Natural killer cell treated with Interleukin-12 subunit alpha and Interleukin-12 subunit beta and Interleukin-15 and Interleukin-18, amount 100 ng/mL, for 72 hours (primary cell): Measurements from ENCODE around the gene DBR1. TPM values are rescaled to one million over a fixed set of nuclear protein-coding genes. Genes with fewer than 3 reads are reported as not detected.

ENCODE experiments used
- ATAC-seq, 2 donors: fragments of 150-1000 bp; cut with Tn5 transposase in 1 of 2; sonication (Bioruptor Pico), chemical (Tn5 transposase) in 1 of 2; 2 replicates each; pipeline ENCODE4 v1.10.0; 2021
- DNase-seq: peaks from one replicate; pipeline ENCODE4 v3.0.0; 2022; ENCODE audit warnings: low spot score
- H3K27ac Mint-ChIP-seq, 2 donors: 1 replicate in 1 of 2; 2 replicates in 1 of 2; pipeline ENCODE4 v1.8.0; 2022; ENCODE audit warnings: mixed read lengths in 2 of 2, mild to moderate bottlenecking in 1 of 2, moderate library complexity in 1 of 2
- H3K27me3 Mint-ChIP-seq, 2 donors: 1 replicate in 1 of 2; 2 replicates in 1 of 2; pipeline ENCODE4 v1.8.0; 2022; ENCODE audit warnings: mixed read lengths in 2 of 2
- H3K36me3 Mint-ChIP-seq: one replicate; pipeline ENCODE4 v1.8.0; 2022; ENCODE audit warnings: mixed read lengths
- H3K4me1 Mint-ChIP-seq, 2 donors: 1 replicate in 1 of 2; 2 replicates in 1 of 2; pipeline ENCODE4 v1.8.0; 2022; ENCODE audit warnings: low read depth in 2 of 2, mixed read lengths in 2 of 2, mild to moderate bottlenecking in 1 of 2
- H3K4me3 Mint-ChIP-seq: one replicate; pipeline ENCODE4 v1.8.0; 2022; ENCODE audit warnings: mixed read lengths
- H3K9me3 Mint-ChIP-seq: 2 replicates; pipeline ENCODE4 v1.8.0; 2022; ENCODE audit warnings: mixed read lengths
- total RNA-seq, 2 donors: library from RNA; stranded (reverse); gene quantifications; one replicate each; pipeline ENCODE4 v1.2.3, GENCODE V29; 2022

The DBR1 gene
- total RNA-seq, 2 donors from 2014 or later: 21.6 to 23.4 TPM

DNA sequence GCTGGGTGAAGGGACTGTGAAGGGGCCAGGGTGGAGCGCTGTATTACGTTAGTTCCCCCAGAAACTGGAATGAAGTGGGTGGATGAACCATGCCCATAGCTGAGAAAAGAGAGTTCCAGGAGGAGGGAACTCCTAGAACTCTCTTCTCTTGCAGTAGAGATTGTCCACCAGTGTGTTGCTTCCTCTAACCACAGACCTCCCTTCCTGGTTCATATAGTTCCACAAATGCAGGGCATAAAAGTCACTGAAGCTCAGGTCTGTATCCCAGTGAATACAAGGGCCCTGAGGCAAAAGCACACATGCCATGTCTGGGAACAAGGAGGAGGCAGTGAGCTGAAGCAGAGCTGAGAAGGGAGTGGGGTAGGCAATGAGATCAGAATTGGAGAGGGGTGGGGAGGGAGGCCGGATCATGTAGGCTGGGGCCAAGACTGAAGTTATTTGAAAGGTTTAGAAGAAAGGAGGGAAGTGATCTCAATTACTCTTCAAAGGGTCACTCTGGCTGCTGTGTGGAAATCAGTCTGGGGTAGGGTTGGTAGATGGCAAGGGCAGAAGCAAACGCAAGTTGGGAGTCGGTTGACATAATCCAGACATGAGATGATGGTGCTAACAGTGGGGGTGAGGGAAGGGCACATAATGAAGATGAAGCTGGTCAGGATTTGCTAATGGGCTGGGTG lies 49.0 kb downstream of the DBR1 start:
- peaks cover 3 to 4% of the 10 kb centered on the region in 2 donors for H3K27me3 Mint-ChIP-seq
- no peak overlapping the region for H3K4me3 Mint-ChIP-seq
- no peaks in the 10 kb centered on the region for H3K36me3 Mint-ChIP-seq
- DNase-seq: no peak
- no peak overlapping the region for H3K27ac Mint-ChIP-seq
- no peaks in the 10 kb centered on the region for H3K4me1 Mint-ChIP-seq
- ATAC-seq: peak in 1 of 2 donors; percentile 47
- H3K9me3 Mint-ChIP-seq: no peaks in the 10 kb centered on the region

DNA sequence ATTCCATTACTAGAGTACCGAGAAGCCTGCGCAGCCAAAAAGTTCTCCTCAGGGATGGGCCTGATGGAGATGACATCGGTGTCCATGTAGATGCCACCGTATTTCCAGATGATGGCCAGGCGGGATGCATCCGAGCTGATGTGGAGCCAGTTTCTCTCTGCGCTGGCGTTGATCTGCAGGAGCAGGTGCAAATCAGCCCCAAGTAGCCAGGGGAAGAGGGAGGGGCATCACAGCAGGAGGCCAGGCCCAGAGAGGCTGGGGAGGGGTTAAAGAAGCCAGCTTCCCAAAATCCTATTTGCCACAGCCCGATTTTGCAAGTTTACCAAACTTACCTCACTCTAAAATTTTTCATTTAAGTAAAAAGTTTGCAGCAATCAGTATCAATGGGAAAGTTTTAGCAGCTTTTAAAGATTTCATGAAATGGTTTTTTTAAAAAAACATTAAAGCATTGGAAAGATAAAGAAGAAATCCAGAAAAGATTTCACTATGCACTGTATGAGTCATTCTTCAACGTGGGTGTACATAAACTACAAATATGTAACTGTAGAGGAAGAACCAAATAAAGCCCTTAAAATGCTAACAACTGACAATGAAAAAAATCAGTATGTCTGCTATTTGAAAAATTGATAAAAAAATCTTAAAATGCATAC lies 49.9 kb downstream of the DBR1 start:
- no peaks in the 10 kb centered on the region for H3K36me3 Mint-ChIP-seq
- peaks cover 3 to 4% of the 10 kb centered on the region in 2 donors for H3K27me3 Mint-ChIP-seq
- no peak for ATAC-seq
- no peaks in the 10 kb centered on the region for H3K4me1 Mint-ChIP-seq
- no peaks in the 10 kb centered on the region for H3K9me3 Mint-ChIP-seq
- no peak overlapping the region for H3K27ac Mint-ChIP-seq
- no peak overlapping the region for H3K4me3 Mint-ChIP-seq
- DNase-seq: no peak

GRCh38 chr3:138124188-138124587 lies 50.5 kb downstream of the DBR1 start:
- Mint-ChIP-seq H3K27me3 (peaks cover 3 to 4% of the 10 kb centered on the region in 2 donors), H3K9me3 (no peaks in the 10 kb centered on the region)

DNA sequence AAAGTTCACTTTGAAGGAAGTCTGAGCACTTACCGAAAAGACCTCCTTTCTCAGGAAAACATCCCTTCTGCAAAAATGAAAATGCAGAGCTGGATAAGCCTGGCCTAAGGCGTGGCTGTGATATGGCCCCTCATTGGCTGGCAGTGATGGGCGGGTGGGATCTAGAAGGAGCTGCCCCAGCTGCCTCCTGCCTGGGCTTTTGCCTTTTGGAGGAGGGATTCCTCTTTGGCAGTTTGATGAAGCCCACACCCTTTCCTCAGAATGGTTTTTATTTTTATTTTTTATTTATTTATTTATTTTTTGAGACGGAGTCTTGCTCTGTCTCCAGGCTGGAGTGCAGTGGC lies 55.3 kb downstream of the DBR1 start:
- Mint-ChIP-seq H3K27ac (no peak overlapping the region), H3K36me3 (no peaks in the 10 kb centered on the region), H3K27me3 (peaks cover 18 to 27% of the 10 kb centered on the region in 2 donors), H3K9me3 (no peaks in the 10 kb centered on the region), H3K4me1 (peaks cover 0 to 3% of the 10 kb centered on the region in 2 donors), H3K4me3 (no peak overlapping the region)
- DNase-seq (no peak), ATAC-seq (no peak)

More at GRCh38 chr3:138124188-138124587, 50.5 kb downstream of the DBR1 start:
- H3K4me3 Mint-ChIP-seq: no peak overlapping the region
- no peak overlapping the region for H3K27ac Mint-ChIP-seq
- DNase-seq: no peak
- ATAC-seq: no peak
- no peaks in the 10 kb centered on the region for H3K36me3 Mint-ChIP-seq
- H3K4me1 Mint-ChIP-seq: no peaks in the 10 kb centered on the region

- peaks cover 18 to 27% of the 10 kb centered on the region in 2 donors for H3K27me3 Mint-ChIP-seq
- ATAC-seq: peak; percentile 64 to 65
- no peaks in the 10 kb centered on the region for H3K9me3 Mint-ChIP-seq
- H3K27ac Mint-ChIP-seq: no peak overlapping the region
- no peak overlapping the region for H3K4me3 Mint-ChIP-seq
- DNase-seq: no peak
- peaks cover 0 to 3% of the 10 kb centered on the region in 2 donors for H3K4me1 Mint-ChIP-seq
- H3K36me3 Mint-ChIP-seq: no peaks in the 10 kb centered on the region
These were observed 55.9 kb downstream of the DBR1 start for GRCh38 chr3:138118612-138119422.

DNA sequence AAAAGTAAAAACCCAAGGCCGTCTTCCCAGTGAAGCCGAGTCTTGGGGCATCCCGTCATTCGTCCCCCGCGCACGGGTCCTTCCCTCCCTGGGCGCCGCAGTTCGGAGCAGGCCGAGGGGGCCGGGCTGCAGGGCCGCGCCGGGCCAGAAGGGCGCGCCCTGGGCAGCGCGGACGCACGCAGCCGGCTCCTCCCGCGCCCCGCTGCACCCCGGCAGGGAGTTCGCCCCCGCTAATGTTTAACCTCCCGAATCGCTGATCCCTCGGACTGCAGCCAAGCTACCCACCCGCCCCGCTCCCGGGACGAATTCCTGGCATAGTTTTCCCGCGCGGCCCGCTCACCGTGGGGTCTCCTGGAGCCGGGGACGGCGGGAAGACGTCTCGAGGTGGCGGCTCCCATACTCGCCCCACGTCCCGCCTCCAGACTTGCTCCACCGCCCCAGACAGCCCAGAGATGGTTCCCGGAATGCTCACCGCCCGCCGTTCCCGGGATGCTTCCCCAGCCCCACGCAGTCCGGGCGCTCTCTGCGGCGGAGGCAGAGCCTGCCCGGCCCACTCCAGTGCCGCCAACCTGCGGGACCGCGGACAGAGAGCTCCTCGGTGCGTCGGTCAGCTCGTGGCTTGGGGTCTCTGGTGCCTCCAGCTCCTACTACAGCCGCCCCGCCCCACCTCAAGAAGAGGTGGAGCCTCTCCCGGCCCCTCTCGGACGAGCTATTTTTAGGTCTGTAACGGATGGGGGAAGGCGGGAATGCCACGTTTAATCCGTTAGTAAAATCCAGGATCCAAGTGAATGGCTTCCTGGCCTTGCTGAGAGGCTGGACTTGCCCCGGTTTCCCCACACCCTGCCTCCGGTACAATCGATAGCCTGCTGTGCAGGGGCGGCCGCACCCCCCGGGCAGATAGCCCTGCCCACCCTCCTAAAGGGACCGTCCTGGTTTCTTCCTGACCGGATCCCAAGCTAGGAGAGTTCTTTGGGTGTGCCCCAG lies 59.4 kb downstream of the DBR1 start, which contains the start of gene DZIP1L:
Gene DZIP1L (minus strand): TSS at position 621 of the 984 bp plus-strand sequence. CDS start 11,637 bp downstream, outside the sequence.
- Mint-ChIP-seq H3K27ac (no peak within 1 kb of the TSS), H3K4me1 (peaks cover 0 to 3% of the 10 kb centered on the region in 2 donors), H3K27me3 (peaks cover 28 to 41% of the 10 kb centered on the region in 2 donors), H3K9me3 (no peaks in the 10 kb centered on the region), H3K36me3 (no peaks in the 10 kb centered on the region), H3K4me3 (peak within 1 kb of the TSS; percentile 67)
- DNase-seq: no peak
- ATAC-seq: peak; percentile 85 to 90

GRCh38 chr3:138114431-138114918 lies 60.2 kb downstream of the DBR1 start:
- Mint-ChIP-seq H3K27ac (no peak overlapping the region), H3K4me1 (peaks cover 0 to 3% of the 10 kb centered on the region in 2 donors), H3K9me3 (no peaks in the 10 kb centered on the region), H3K27me3 (peaks cover 28 to 41% of the 10 kb centered on the region in 2 donors), H3K36me3 (no peaks in the 10 kb centered on the region), H3K4me3 (peak overlapping the region; percentile 67)
- no peak for ATAC-seq
- DNase-seq: no peak

GRCh38 chr3:138113326-138113725 lies 61.4 kb downstream of the DBR1 start:
- Mint-ChIP-seq H3K36me3 (no peaks in the 10 kb centered on the region), H3K27me3 (peaks cover 28 to 46% of the 10 kb centered on the region in 2 donors), H3K9me3 (no peaks in the 10 kb centered on the region), H3K4me3 (no peak overlapping the region), H3K27ac (no peak overlapping the region), H3K4me1 (peaks cover 0 to 3% of the 10 kb centered on the region in 2 donors)
- ATAC-seq (no peak), DNase-seq (no peak)

DNA sequence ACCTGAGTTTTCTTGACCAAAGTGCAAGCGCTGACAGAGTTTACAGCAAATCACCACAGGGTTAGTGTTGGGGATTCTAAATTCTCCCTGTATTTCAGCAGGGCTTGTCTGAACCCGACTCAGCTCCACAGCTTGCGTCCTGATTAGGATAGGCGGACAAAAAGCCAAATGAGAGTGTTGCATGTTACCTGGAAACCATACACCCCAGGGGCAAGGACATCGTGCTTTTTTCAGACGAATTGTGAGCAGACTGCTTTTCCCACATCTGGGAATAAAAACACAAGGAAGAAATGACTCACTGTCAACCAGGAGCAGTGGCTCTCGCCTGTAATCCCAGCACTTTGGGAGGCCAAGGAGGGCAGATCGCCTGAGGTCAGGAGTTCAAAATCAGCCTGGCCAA lies 62.4 kb downstream of the DBR1 start:
- H3K4me3 Mint-ChIP-seq: no peak overlapping the region
- H3K27ac Mint-ChIP-seq: no peak overlapping the region
- H3K27me3 Mint-ChIP-seq: peaks cover 25 to 43% of the 10 kb centered on the region in 2 donors
- no peak for ATAC-seq
- DNase-seq: no peak
- no peaks in the 10 kb centered on the region for H3K9me3 Mint-ChIP-seq
- no peaks in the 10 kb centered on the region for H3K36me3 Mint-ChIP-seq
- peaks cover 0 to 3% of the 10 kb centered on the region in 2 donors for H3K4me1 Mint-ChIP-seq

Other genes with a start within 250 kb of the DBR1 start
- not detected for gene CLDN18, start 164.8 kb downstream of the DBR1 start, total RNA-seq
- gene DZIP1L, start 59.3 kb downstream of the DBR1 start, total RNA-seq: not detected
- not detected for gene A4GNT, start 42.5 kb downstream of the DBR1 start, total RNA-seq
- gene ARMC8, start 12.4 kb upstream of the DBR1 start, total RNA-seq: 10 to 100 TPM; 50.2 to 56.6 TPM
- not detected for gene NME9, start 154.9 kb upstream of the DBR1 start, total RNA-seq
- 10 to 100 TPM in 1 of 2 donors, 1 to 10 TPM in 1; 2.8 to 12.3 TPM for gene MRAS, start 173.7 kb upstream of the DBR1 start, total RNA-seq